ENCODE results near the gene SLC25A45.

DNA sequence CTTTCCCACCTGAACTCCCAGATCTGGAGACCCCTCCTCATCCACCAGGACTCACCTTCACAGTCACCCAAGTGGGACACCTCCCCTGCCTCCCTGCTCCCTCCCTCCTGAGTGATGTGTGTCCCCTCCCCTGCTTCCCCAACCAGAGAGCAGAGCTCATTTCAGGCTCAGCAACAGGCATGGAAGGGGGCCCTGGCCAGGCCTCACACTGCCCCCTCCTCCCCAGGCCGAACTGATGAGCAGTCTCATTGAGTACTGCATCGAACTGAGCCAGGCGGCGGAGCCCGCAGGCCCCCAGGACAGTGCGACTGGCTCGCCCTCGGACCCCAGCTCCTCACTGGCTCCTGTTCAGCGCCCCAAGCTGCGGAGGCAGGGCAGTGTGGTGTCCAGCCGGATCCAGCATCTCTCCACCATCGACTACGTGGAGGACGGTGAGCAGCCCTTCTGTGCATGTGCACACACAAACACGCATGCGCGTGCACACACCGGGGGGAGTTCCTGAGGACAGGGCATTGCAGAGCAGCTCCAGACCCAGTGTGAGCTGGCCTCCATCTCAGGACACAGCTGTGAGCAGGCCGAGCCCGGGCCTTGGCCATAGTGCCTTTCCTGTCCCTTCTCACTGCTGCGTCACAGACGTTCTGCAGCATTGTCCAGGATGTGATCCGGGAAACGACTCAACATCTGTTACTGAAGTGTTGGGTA lies 22.3 kb upstream of the SLC25A45 start:
- TF ChIP-seq, protein P1, sequence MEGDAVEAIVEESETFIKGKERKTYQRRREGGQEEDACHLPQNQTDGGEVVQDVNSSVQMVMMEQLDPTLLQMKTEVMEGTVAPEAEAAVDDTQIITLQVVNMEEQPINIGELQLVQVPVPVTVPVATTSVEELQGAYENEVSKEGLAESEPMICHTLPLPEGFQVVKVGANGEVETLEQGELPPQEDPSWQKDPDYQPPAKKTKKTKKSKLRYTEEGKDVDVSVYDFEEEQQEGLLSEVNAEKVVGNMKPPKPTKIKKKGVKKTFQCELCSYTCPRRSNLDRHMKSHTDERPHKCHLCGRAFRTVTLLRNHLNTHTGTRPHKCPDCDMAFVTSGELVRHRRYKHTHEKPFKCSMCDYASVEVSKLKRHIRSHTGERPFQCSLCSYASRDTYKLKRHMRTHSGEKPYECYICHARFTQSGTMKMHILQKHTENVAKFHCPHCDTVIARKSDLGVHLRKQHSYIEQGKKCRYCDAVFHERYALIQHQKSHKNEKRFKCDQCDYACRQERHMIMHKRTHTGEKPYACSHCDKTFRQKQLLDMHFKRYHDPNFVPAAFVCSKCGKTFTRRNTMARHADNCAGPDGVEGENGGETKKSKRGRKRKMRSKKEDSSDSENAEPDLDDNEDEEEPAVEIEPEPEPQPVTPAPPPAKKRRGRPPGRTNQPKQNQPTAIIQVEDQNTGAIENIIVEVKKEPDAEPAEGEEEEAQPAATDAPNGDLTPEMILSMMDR (IDR thresholded peaks at IDR 0.05): no peak
- TF ChIP-seq, protein P2, sequence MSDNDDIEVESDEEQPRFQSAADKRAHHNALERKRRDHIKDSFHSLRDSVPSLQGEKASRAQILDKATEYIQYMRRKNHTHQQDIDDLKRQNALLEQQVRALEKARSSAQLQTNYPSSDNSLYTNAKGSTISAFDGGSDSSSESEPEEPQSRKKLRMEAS (IDR thresholded peaks at IDR 0.05): no peak
- TF ChIP-seq POLR2AphosphoS2 (conservative IDR thresholded peaks at IDR 0.05; ENCODE audit: low read length) (no peak), REST (IDR thresholded peaks at IDR 0.05) (no peak), NFE2L2 (conservative IDR thresholded peaks at IDR 0.05; ENCODE audit: low read length) (no peak), MAFK (IDR thresholded peaks at IDR 0.05; ENCODE audit: partially characterized antibody) (no peak), ESRRA (IDR thresholded peaks at IDR 0.05; ENCODE audit: borderline replicate concordance, low read length) (no peak), EHF (CRISPR knock-in tag; IDR thresholded peaks at IDR 0.05) (no peak), CBX8 (IDR thresholded peaks at IDR 0.05) (no peak), NPAS2 (CRISPR knock-in tag; IDR thresholded peaks at IDR 0.05; ENCODE audit: borderline replicate concordance) (no peak), EP300 (IDR thresholded peaks at IDR 0.05) (no peak)
- TF ChIP-seq, protein P3, sequence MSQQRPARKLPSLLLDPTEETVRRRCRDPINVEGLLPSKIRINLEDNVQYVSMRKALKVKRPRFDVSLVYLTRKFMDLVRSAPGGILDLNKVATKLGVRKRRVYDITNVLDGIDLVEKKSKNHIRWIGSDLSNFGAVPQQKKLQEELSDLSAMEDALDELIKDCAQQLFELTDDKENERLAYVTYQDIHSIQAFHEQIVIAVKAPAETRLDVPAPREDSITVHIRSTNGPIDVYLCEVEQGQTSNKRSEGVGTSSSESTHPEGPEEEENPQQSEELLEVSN (IDR thresholded peaks at IDR 0.05; ENCODE audit: borderline replicate concordance, low read depth): no peak

Data from A549 (cell line).